Measurements from ENCODE around the gene GPR183.

- no peak for TF ChIP-seq POLR2AphosphoS5 (IDR thresholded peaks at IDR 0.05; ENCODE audit: low read depth, low read length)
- no peak for TF ChIP-seq POLR2A (IDR thresholded peaks at IDR 0.05; ENCODE audit: low read depth, low read length)
Observed at GRCh38 chr13:99268822-99269221, 38.4 kb downstream of the GPR183 start.

Measured in GM12892 (cell line).